NCI-H1048 (cell line): ENCODE data around the gene LIPM.

Experiments used
- DNase-seq: peaks from one replicate; lab custom pipeline; 2025; lab: John Stamatoyannopoulos, UW

The LIPM gene

GRCh38 chr10:88802523-88803285, at the start of gene LIPM:
LIPM (plus strand) TSS chr10:88802730; CDS start chr10:88802897, 167 bp downstream.
- DNase-seq = no peak

GRCh38 chr10:88754287-88754686, 48.2 kb upstream of the LIPM start:
- DNase-seq = no peak

GRCh38 chr10:88755753-88756152, 46.8 kb upstream of the LIPM start:
- no peak for DNase-seq

- no peak for DNase-seq
Observed at GRCh38 chr10:88756660-88757059, 45.9 kb upstream of the LIPM start.

- DNase-seq = no peak
Observed at GRCh38 chr10:88759366-88760101, 43.0 kb upstream of the LIPM start, which contains the start of gene LIPN. LIPN (plus strand) TSS chr10:88760020; CDS start chr10:88761406, 1,386 bp downstream.

- DNase-seq = no peak
Observed at GRCh38 chr10:88762906-88763305, 39.6 kb upstream of the LIPM start.

- no peak for DNase-seq
Observed at GRCh38 chr10:88763441-88763840, 39.1 kb upstream of the LIPM start.

- DNase-seq = no peak
Observed at GRCh38 chr10:88764110-88764509, 38.4 kb upstream of the LIPM start.

GRCh38 chr10:88765816-88766215, 36.7 kb upstream of the LIPM start:
- DNase-seq = no peak

- no peak for DNase-seq
Observed at GRCh38 chr10:88769384-88769783, 33.1 kb upstream of the LIPM start.

GRCh38 chr10:88781206-88781605, 21.3 kb upstream of the LIPM start:
- DNase-seq = no peak

GRCh38 chr10:88782222-88782621, 20.3 kb upstream of the LIPM start:
- no peak for DNase-seq

- DNase-seq = no peak
Observed at GRCh38 chr10:88783724-88784123, 18.8 kb upstream of the LIPM start.

- no peak for DNase-seq
Observed at GRCh38 chr10:88786032-88786770, 16.3 kb upstream of the LIPM start.

- no peak for DNase-seq
Observed at GRCh38 chr10:88787463-88787862, 15.1 kb upstream of the LIPM start.

GRCh38 chr10:88788924-88789323, 13.6 kb upstream of the LIPM start:
- DNase-seq = no peak

GRCh38 chr10:88791924-88792323, 10.6 kb upstream of the LIPM start:
- DNase-seq = no peak

- no peak for DNase-seq
Observed at GRCh38 chr10:88792661-88793060, 9.9 kb upstream of the LIPM start.

- no peak for DNase-seq
Observed at GRCh38 chr10:88793712-88794299, 8.7 kb upstream of the LIPM start.

- no peak for DNase-seq
Observed at GRCh38 chr10:88794731-88795130, 7.8 kb upstream of the LIPM start.

GRCh38 chr10:88800152-88801125, 2.1 kb upstream of the LIPM start:
- DNase-seq = no peak
